ENCODE data around the gene JADE1.

The JADE1 gene

DNA sequence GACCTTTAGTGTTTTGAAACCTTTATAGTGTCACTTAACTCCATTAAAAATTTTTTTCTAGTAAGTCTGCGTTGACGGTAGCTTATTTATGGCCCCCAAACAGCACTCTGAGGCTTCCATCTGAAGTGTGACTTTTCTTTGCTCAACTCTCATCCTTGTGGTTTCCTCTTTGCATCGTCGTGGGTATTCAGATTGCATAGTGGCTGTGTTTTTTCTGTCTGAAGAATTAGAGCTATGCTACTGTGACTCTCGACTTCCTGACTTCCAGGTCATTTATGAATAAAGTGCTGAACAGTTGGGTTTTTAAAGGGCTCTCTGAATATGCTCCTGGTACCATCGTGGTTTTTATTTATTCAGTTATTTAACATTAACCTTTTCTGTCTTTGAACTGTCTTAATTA is 44.9 kb downstream of the JADE1 start:
- no peak for TF ChIP-seq ZNF48 (tag by site-specific recombination; IDR thresholded peaks at IDR 0.05)
- no peak for TF ChIP-seq ZNF548 (tag by site-specific recombination; IDR thresholded peaks at IDR 0.05)
- no peak for TF ChIP-seq ZNF571 (tag by site-specific recombination; IDR thresholded peaks at IDR 0.05)
- TF ChIP-seq ZXDB (tag by site-specific recombination; IDR thresholded peaks at IDR 0.05): no peak
- TF ChIP-seq SP2 (tag by site-specific recombination; IDR thresholded peaks at IDR 0.05): no peak
- TF ChIP-seq SALL2 (tag by site-specific recombination; IDR thresholded peaks at IDR 0.05; ENCODE audit: borderline replicate concordance): no peak
- no peak for TF ChIP-seq ZNF792 (tag by site-specific recombination; IDR thresholded peaks at IDR 0.05)
- TF ChIP-seq ATF2 (tag by site-specific recombination; IDR thresholded peaks at IDR 0.05; ENCODE audit: low read depth): no peak
- TF ChIP-seq ZNF416 (tag by site-specific recombination; IDR thresholded peaks at IDR 0.05): no peak
- no peak for TF ChIP-seq ZNF266 (tag by site-specific recombination; IDR thresholded peaks at IDR 0.05; ENCODE audit: low read depth)
- TF ChIP-seq ZNF132 (tag by site-specific recombination; IDR thresholded peaks at IDR 0.05; ENCODE audit: borderline replicate concordance): no peak
- TF ChIP-seq ZNF223 (tag by site-specific recombination; IDR thresholded peaks at IDR 0.05): no peak
- Histone ChIP-seq H3K9me3 (ENCODE audit: control insufficient read depth, insufficient read depth, low read depth, low read length) (no peaks in the 10 kb centered on the region), H3K4me1 (ENCODE audit: control insufficient read depth, insufficient read depth, low read length) (no peaks in the 10 kb centered on the region), H3K27ac (ENCODE audit: extremely low read depth, low read depth, low read length) (no peak overlapping the region), H3K4me3 (ENCODE audit: low read depth, low read length) (no peak overlapping the region), H3K36me3 (ENCODE audit: control insufficient read depth in 2 of 2, insufficient read depth in 1 of 2, low read length in 2 of 2) (peaks cover 0 to 94% of the 10 kb centered on the region in 2 experiments)
- ChIA-PET CTCF (interaction anchor here (0.6 to 0.9 kb wide), 2 partner anchors 9 to 50 kb away, joined by 4 to 6 read pairs; no protein-coding TSS in a partner anchor), POLR2A (no interaction called here)

GRCh38 chr4:128855621-128856020 is 46.1 kb downstream of the JADE1 start:
- H3K9me3 ChIP-seq (ENCODE audit: control insufficient read depth, insufficient read depth, low read depth, low read length): no peaks in the 10 kb centered on the region
- H3K4me3 ChIP-seq (ENCODE audit: low read depth, low read length): no peak overlapping the region
- ChIA-PET POLR2A (no interaction called here), CTCF (no interaction called here)
- peaks cover 0 to 94% of the 10 kb centered on the region in 2 experiments for H3K36me3 ChIP-seq (ENCODE audit: control insufficient read depth in 2 of 2, insufficient read depth in 1 of 2, low read length in 2 of 2)
- no peak overlapping the region for H3K27ac ChIP-seq (ENCODE audit: extremely low read depth, low read depth, low read length)
- TF ChIP-seq PRDM6 (tag by site-specific recombination; IDR thresholded peaks at IDR 0.05): no peak
- no peak for TF ChIP-seq ZNF391 (tag by site-specific recombination; IDR thresholded peaks at IDR 0.05; ENCODE audit: borderline replicate concordance, low read depth)
- no peak for TF ChIP-seq ZNF2 (tag by site-specific recombination; IDR thresholded peaks at IDR 0.05)
- TF ChIP-seq ZNF514 (tag by site-specific recombination; IDR thresholded peaks at IDR 0.05): no peak
- TF ChIP-seq ZNF132 (tag by site-specific recombination; IDR thresholded peaks at IDR 0.05; ENCODE audit: borderline replicate concordance): no peak
- TF ChIP-seq ZSCAN18 (tag by site-specific recombination; IDR thresholded peaks at IDR 0.05): no peak
- no peak for TF ChIP-seq ZNF426 (tag by site-specific recombination; IDR thresholded peaks at IDR 0.05)
- no peak for TF ChIP-seq ZNF654 (tag by site-specific recombination; IDR thresholded peaks at IDR 0.05; ENCODE audit: low read depth)
- no peaks in the 10 kb centered on the region for H3K4me1 ChIP-seq (ENCODE audit: control insufficient read depth, insufficient read depth, low read length)

DNA sequence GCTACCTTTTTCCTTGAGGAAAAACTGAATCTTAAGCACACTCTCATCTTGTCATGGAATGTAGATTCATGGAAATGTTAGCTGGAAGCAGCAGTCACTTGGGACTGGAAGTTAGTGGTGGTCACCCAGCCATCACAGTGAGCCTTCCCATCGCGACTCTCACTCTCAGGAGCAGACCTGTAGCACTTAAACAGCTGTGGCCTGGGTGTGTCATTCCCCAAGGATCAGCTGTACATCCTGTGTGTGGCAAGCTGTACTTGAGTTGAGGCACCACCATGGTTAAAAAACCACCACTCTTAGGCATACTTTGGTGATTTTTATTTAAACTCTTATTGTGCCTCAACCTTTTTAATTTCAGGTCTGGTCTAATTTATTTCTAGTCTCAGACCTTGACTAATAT is 46.7 kb downstream of the JADE1 start:
- Histone ChIP-seq H3K36me3 (ENCODE audit: control insufficient read depth in 2 of 2, insufficient read depth in 1 of 2, low read length in 2 of 2) (peaks cover 0 to 94% of the 10 kb centered on the region in 2 experiments), H3K4me1 (ENCODE audit: control insufficient read depth, insufficient read depth, low read length) (no peaks in the 10 kb centered on the region), H3K4me3 (ENCODE audit: low read depth, low read length) (no peak overlapping the region), H3K9me3 (ENCODE audit: control insufficient read depth, insufficient read depth, low read depth, low read length) (no peaks in the 10 kb centered on the region), H3K27ac (ENCODE audit: extremely low read depth, low read depth, low read length) (no peak overlapping the region)
- TF ChIP-seq ZNF837 (tag by site-specific recombination; IDR thresholded peaks at IDR 0.05): no peak
- TF ChIP-seq ZNF692 (tag by site-specific recombination; IDR thresholded peaks at IDR 0.05): no peak
- ChIA-PET POLR2A (no interaction called here), CTCF (no interaction called here)

Measured in HEK293 (cell line).